Sigmoid colon (tissue), 7 donors: ENCODE measurements around the gene PPP4R3A. TPM values are rescaled to one million over a fixed set of nuclear protein-coding genes. Genes with fewer than 3 reads are reported as not detected.

Experiments used
- DNase-seq: peaks from one replicate; pipeline ENCODE4 v3.0.0-alpha.2; 2019
- H3K27ac ChIP-seq, 4 donors: fragments of 200-600 bp; sonication (generic); one replicate each; pipeline ENCODE4 v1.5.1; 2016 to 2019; ENCODE audit warnings: mild to moderate bottlenecking in 1 of 4
- H3K27me3 ChIP-seq, 3 donors: fragments of 200-600 bp; sonication (generic); one replicate each; pipeline ENCODE4 v1.5.1; 2019; ENCODE audit warnings: mild to moderate bottlenecking in 1 of 3
- H3K36me3 ChIP-seq, 4 donors: fragments of 200-600 bp; sonication (generic); one replicate each; pipeline ENCODE4 v1.5.1; 2016 to 2019
- H3K4me1 ChIP-seq, 4 donors: fragments of 200-600 bp; sonication (generic); one replicate each; pipeline ENCODE4 v1.5.1; 2017 to 2019
- H3K4me3 ChIP-seq, 4 donors: fragments of 200-600 bp; sonication (generic); one replicate each; pipeline ENCODE4 v1.5.1; 2017 to 2019; ENCODE audit warnings: mild to moderate bottlenecking in 2 of 4, moderate library complexity in 1 of 4
- H3K9me3 ChIP-seq, 4 donors: fragments of 200-600 bp in 3 of 4; sonication (generic) in 3 of 4; one replicate each; pipeline versions ENCODE4 v1.5.1 to v1.6.1; 2013 to 2019
- CTCF ChIP-seq, 4 experiments: fragments of 450-650 bp in 3 of 4; fragments of 200-600 bp in 1 of 4; IDR thresholded peaks; one replicate each; pipeline ENCODE4 v1.5.1; 2016 to 2019; ENCODE audit warnings: antibody characterized with exemption in 4 of 4, mild to moderate bottlenecking in 3 of 4, moderate library complexity in 2 of 4
- EP300 ChIP-seq, 4 donors: sonication (generic); formaldehyde crosslinking; IDR thresholded peaks; one replicate each; pipeline ENCODE4 v1.6.1; 2017; ENCODE audit warnings: antibody characterized with exemption in 4 of 4
- POLR2A ChIP-seq, 2 donors: fragments of 450-650 bp; IDR thresholded peaks; one replicate each; pipeline ENCODE4 v1.6.1; 2016; ENCODE audit warnings: antibody characterized with exemption in 2 of 2, mild to moderate bottlenecking in 2 of 2, moderate library complexity in 2 of 2
- POLR2AphosphoS5 ChIP-seq, 4 donors: sonication (generic); formaldehyde crosslinking; IDR thresholded peaks; one replicate each; pipeline ENCODE4 v1.6.1; 2017; ENCODE audit warnings: antibody characterized with exemption in 4 of 4
- WGBS, 2 donors: extraction: QIAGEN DNeasy Blood & Tissue Kit; methylation state at CpG; one replicate each; pipeline ENCODE4 v1.1.7; 2013; 5-methylcytosine and 5-hydroxymethylcytosine counted together
- intact Hi-C: fragments of 100-400 bp; cut with DNase I; formaldehyde crosslinking; loops from one replicate; pipeline ENCODE4 v1.15.1; 2023
- polyA plus RNA-seq, 3 donors: library from polyadenylated mRNA; stranded (reverse); fragments of 200-250 nt; gene quantifications; one replicate each; pipeline ENCODE4 v1.2.3, GENCODE V29; 2013
- total RNA-seq, 4 donors: library from RNA; depleted of rRNA; stranded (reverse); fragments of >200 nt; gene quantifications; one replicate each; pipeline ENCODE4 v1.1.0, GENCODE V29; 2016
- donor health status: healthy with polysubstance abuse.
- donor health status: Bipolar disorder and iron deficiency.
- donor health status: healthy.

PPP4R3A gene
- total and polyA plus RNA-seq, 7 donors: 46.2 to 92.2 (median 74.1) TPM

- Histone ChIP-seq H3K4me3 (no peak overlapping the region), H3K4me1 (peaks cover 0 to 10% (median 7%) of the 10 kb centered on the region in 4 donors), H3K9me3 (no peaks in the 10 kb centered on the region), H3K36me3 (peaks cover 0 to 90% (median 29%) of the 10 kb centered on the region in 4 donors), H3K27ac (no peak overlapping the region), H3K27me3 (no peaks in the 10 kb centered on the region)
- intact Hi-C loops: no loop called here
- DNase-seq: no peak
- TF ChIP-seq POLR2AphosphoS5 (IDR thresholded peaks at IDR 0.05): no peak
- TF ChIP-seq EP300 (IDR thresholded peaks at IDR 0.05): no peak
- TF ChIP-seq POLR2A (IDR thresholded peaks at IDR 0.05): no peak
- TF ChIP-seq CTCF (IDR thresholded peaks at IDR 0.05): no peak
- WGBS, 2 donors: 69 to 78% methylated on average over 2 of the region's 2 CpGs
These were observed 39.9 kb downstream of the PPP4R3A start for GRCh38 chr14:91470216-91470615.

GRCh38 chr14:91466192-91466591 lies 43.9 kb downstream of the PPP4R3A start:
- peaks cover 0 to 19% (median 12%) of the 10 kb centered on the region in 4 donors for H3K4me1 ChIP-seq
- H3K36me3 ChIP-seq: peaks cover 8 to 90% (median 47%) of the 10 kb centered on the region in 4 donors
- intact Hi-C loops: no loop called here
- H3K27ac ChIP-seq: no peak overlapping the region
- no peaks in the 10 kb centered on the region for H3K27me3 ChIP-seq
- H3K9me3 ChIP-seq: no peaks in the 10 kb centered on the region
- WGBS, 2 donors: 72 to 74% methylated on average over 4 of the region's 4 CpGs
- no peak overlapping the region for H3K4me3 ChIP-seq
- TF ChIP-seq POLR2AphosphoS5 (IDR thresholded peaks at IDR 0.05): no peak
- no peak for TF ChIP-seq CTCF (IDR thresholded peaks at IDR 0.05)
- no peak for TF ChIP-seq POLR2A (IDR thresholded peaks at IDR 0.05)
- no peak for TF ChIP-seq EP300 (IDR thresholded peaks at IDR 0.05)
- DNase-seq: no peak

- H3K4me1 ChIP-seq: peaks cover 0 to 19% (median 12%) of the 10 kb centered on the region in 4 donors
- no peaks in the 10 kb centered on the region for H3K27me3 ChIP-seq
- no peak overlapping the region for H3K27ac ChIP-seq
- no peak overlapping the region for H3K4me3 ChIP-seq
- peaks cover 18 to 90% (median 53%) of the 10 kb centered on the region in 4 donors for H3K36me3 ChIP-seq
- WGBS, 2 donors: 66 to 67% methylated on average over 3 of the region's 3 CpGs
- TF ChIP-seq POLR2A (IDR thresholded peaks at IDR 0.05) (no peak), EP300 (IDR thresholded peaks at IDR 0.05) (no peak), CTCF (IDR thresholded peaks at IDR 0.05) (no peak), POLR2AphosphoS5 (IDR thresholded peaks at IDR 0.05) (no peak)
- H3K9me3 ChIP-seq: no peaks in the 10 kb centered on the region
- intact Hi-C loops: no loop called here
- no peak for DNase-seq
These were observed 45.4 kb downstream of the PPP4R3A start for GRCh38 chr14:91464615-91465205.

- intact Hi-C loops: no loop called here
- H3K27me3 ChIP-seq: no peaks in the 10 kb centered on the region
- TF ChIP-seq POLR2AphosphoS5 (IDR thresholded peaks at IDR 0.05): no peak
- no peak for TF ChIP-seq POLR2A (IDR thresholded peaks at IDR 0.05)
- TF ChIP-seq EP300 (IDR thresholded peaks at IDR 0.05): no peak
- TF ChIP-seq CTCF (IDR thresholded peaks at IDR 0.05): no peak
- no peaks in the 10 kb centered on the region for H3K4me1 ChIP-seq
- no peaks in the 10 kb centered on the region for H3K9me3 ChIP-seq
- WGBS, 2 donors: 89 to 90% methylated on average over 5 of the region's 5 CpGs
- H3K27ac ChIP-seq: no peak overlapping the region
- no peak for DNase-seq
- no peak overlapping the region for H3K4me3 ChIP-seq
- H3K36me3 ChIP-seq: peaks cover 18 to 80% (median 48%) of the 10 kb centered on the region in 4 donors
These were observed 51.5 kb downstream of the PPP4R3A start for GRCh38 chr14:91458612-91459011.

GRCh38 chr14:91456283-91456682 lies 53.8 kb downstream of the PPP4R3A start:
- Histone ChIP-seq H3K27me3 (no peaks in the 10 kb centered on the region), H3K9me3 (no peaks in the 10 kb centered on the region), H3K36me3 (peaks cover 11 to 57% (median 28%) of the 10 kb centered on the region in 4 donors), H3K27ac (no peak overlapping the region), H3K4me1 (no peaks in the 10 kb centered on the region), H3K4me3 (no peak overlapping the region)
- WGBS, 2 donors: 96 to 98% methylated on average over 1 of the region's 1 CpG
- intact Hi-C loops: no loop called here
- no peak for DNase-seq
- TF ChIP-seq POLR2AphosphoS5 (IDR thresholded peaks at IDR 0.05) (no peak), POLR2A (IDR thresholded peaks at IDR 0.05) (no peak), CTCF (IDR thresholded peaks at IDR 0.05) (no peak), EP300 (IDR thresholded peaks at IDR 0.05) (no peak)
